ENCODE measurements around the gene TMEM229B. TPM values are rescaled to one million over a fixed set of nuclear protein-coding genes. Genes with fewer than 3 reads are reported as not detected.

The TMEM229B gene
- total RNA-seq, 1 experiment from 2014 or later, result 1.6 TPM

DNA sequence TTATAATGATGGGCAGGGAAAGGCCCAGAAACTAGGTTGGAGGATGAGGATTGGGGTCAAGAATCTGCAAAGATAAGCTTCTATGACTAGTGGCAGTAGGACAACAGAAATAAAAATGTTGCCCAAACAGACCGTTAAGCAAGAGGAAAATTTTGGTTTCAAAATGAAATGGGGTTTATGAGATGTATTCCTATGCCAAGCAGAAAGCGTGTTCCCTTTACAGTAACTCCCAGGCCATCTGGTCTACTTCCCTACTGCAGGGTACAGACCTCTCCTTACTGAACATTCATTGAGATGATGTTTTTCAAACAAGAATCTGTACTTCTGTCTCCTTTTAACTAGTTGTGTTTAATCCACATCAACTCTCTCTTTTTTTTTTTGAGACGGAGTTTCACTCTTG, 20.4 kb upstream of the TMEM229B start:
- H4K20me1 ChIP-seq (ENCODE audit: insufficient read depth), result no peaks in the 10 kb centered on the region
- no peak overlapping the region for H3K4me2 ChIP-seq
- intact Hi-C loops (cut with micrococcal nuclease; ENCODE audit: unreplicated experiment), result no loop called here
- no peaks in the 10 kb centered on the region for H3K9me3 ChIP-seq (ENCODE audit: insufficient read depth, low read depth)
- ChIA-PET CTCF (no interaction called here), POLR2A (ENCODE audit: unreplicated experiment) (interaction anchor here (0.6 kb wide), 1 partner anchor 99 kb away, joined by 7 read pairs; no protein-coding TSS in a partner anchor)
- H3K27me3 ChIP-seq (ENCODE audit: insufficient read depth, low read depth), result no peaks in the 10 kb centered on the region
- no TSS peak for BruUV-seq (replicated peaks)
- H3K4me3 ChIP-seq, result no peak overlapping the region
- H3K27ac ChIP-seq, result no peak overlapping the region
- no peaks in the 10 kb centered on the region for H3K36me3 ChIP-seq (ENCODE audit: low read depth)
- H3F3A ChIP-seq (ENCODE audit: insufficient read depth, low read depth), result peaks cover 10% of the 10 kb centered on the region; the same call in 1 of the 2 replicates
- no peak for DNase-seq
- no peak overlapping the region for H2AFZ ChIP-seq
- peaks cover 14% of the 10 kb centered on the region for H3K4me1 ChIP-seq (replicated peaks; ENCODE audit: insufficient read depth)
- no peaks in the 10 kb centered on the region for H3K9me2 ChIP-seq (ENCODE audit: insufficient read depth)
- no peaks in the 10 kb centered on the region for H3K79me2 ChIP-seq (ENCODE audit: low read depth)
- TF ChIP-seq EZH2 (IDR thresholded peaks at IDR 0.05; ENCODE audit: low read depth), result no peak
- TF ChIP-seq, protein P1, sequence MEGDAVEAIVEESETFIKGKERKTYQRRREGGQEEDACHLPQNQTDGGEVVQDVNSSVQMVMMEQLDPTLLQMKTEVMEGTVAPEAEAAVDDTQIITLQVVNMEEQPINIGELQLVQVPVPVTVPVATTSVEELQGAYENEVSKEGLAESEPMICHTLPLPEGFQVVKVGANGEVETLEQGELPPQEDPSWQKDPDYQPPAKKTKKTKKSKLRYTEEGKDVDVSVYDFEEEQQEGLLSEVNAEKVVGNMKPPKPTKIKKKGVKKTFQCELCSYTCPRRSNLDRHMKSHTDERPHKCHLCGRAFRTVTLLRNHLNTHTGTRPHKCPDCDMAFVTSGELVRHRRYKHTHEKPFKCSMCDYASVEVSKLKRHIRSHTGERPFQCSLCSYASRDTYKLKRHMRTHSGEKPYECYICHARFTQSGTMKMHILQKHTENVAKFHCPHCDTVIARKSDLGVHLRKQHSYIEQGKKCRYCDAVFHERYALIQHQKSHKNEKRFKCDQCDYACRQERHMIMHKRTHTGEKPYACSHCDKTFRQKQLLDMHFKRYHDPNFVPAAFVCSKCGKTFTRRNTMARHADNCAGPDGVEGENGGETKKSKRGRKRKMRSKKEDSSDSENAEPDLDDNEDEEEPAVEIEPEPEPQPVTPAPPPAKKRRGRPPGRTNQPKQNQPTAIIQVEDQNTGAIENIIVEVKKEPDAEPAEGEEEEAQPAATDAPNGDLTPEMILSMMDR (conservative IDR thresholded peaks at IDR 0.05), result no peak

DNA sequence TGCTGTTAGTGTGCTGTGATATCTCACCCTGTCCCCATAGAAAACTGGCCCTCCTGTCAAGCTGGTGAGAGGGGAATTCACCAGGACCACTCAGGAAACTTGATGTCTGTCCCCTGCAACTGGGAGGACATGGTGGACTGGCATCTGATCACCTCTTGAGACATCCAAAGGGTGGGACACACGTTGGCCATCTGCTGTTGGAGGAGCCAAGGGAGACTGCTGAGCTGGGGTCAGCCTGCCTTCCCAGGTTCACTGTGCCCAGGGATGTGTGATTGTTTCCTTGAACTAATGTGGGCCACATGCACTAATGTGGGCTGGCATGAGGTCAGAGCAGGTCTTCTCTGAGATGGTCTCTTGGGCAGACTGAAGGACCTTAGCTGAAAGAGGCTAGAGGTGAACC, 16.7 kb upstream of the TMEM229B start:
- Histone ChIP-seq H3K9me2 (ENCODE audit: insufficient read depth) (no peaks in the 10 kb centered on the region), H3F3A (ENCODE audit: insufficient read depth, low read depth) (peaks cover under 1% of the 10 kb centered on the region; the same call in 1 of the 2 replicates), H3K27me3 (ENCODE audit: insufficient read depth, low read depth) (no peaks in the 10 kb centered on the region), H2AFZ (no peak overlapping the region), H3K79me2 (ENCODE audit: low read depth) (no peaks in the 10 kb centered on the region), H4K20me1 (ENCODE audit: insufficient read depth) (no peaks in the 10 kb centered on the region), H3K4me2 (no peak overlapping the region), H3K36me3 (ENCODE audit: low read depth) (no peaks in the 10 kb centered on the region), H3K27ac (no peak overlapping the region), H3K4me3 (no peak overlapping the region), H3K4me1 (replicated peaks; ENCODE audit: insufficient read depth) (peaks cover 3% of the 10 kb centered on the region; the same call in 1 of the 2 replicates), H3K9me3 (ENCODE audit: insufficient read depth, low read depth) (no peaks in the 10 kb centered on the region)
- no peak for DNase-seq
- POLR2A ChIA-PET (ENCODE audit: unreplicated experiment), result no interaction called here
- intact Hi-C loops (cut with micrococcal nuclease; ENCODE audit: unreplicated experiment), result no loop called here
- BruUV-seq (replicated peaks), result no TSS peak
- no peak for TF ChIP-seq EZH2 (IDR thresholded peaks at IDR 0.05; ENCODE audit: low read depth)
- TF ChIP-seq, protein P1 (conservative IDR thresholded peaks at IDR 0.05), result no peak
- CTCF ChIA-PET, result interaction anchor here (0.6 kb wide), 2 partner anchors 54 to 81 kb away, joined by 3 read pairs; no protein-coding TSS in a partner anchor

GRCh38 chr14:67503331-67503730, 14.8 kb upstream of the TMEM229B start:
- H3K27ac ChIP-seq, result no peak overlapping the region
- H3K9me3 ChIP-seq (ENCODE audit: insufficient read depth, low read depth), result no peaks in the 10 kb centered on the region
- TF ChIP-seq EZH2 (IDR thresholded peaks at IDR 0.05; ENCODE audit: low read depth), result no peak
- H3K4me2 ChIP-seq, result no peak overlapping the region
- no peaks in the 10 kb centered on the region for H3K79me2 ChIP-seq (ENCODE audit: low read depth)
- no peaks in the 10 kb centered on the region for H3K4me1 ChIP-seq (replicated peaks; ENCODE audit: insufficient read depth)
- H2AFZ ChIP-seq, result no peak overlapping the region
- H3K27me3 ChIP-seq (ENCODE audit: insufficient read depth, low read depth), result no peaks in the 10 kb centered on the region
- no peak overlapping the region for H3K4me3 ChIP-seq
- intact Hi-C loops (cut with micrococcal nuclease; ENCODE audit: unreplicated experiment), result no loop called here
- H3K36me3 ChIP-seq (ENCODE audit: low read depth), result no peaks in the 10 kb centered on the region
- no TSS peak for BruUV-seq (replicated peaks)
- H3F3A ChIP-seq (ENCODE audit: insufficient read depth, low read depth), result no peaks in the 10 kb centered on the region
- no peaks in the 10 kb centered on the region for H3K9me2 ChIP-seq (ENCODE audit: insufficient read depth)
- ChIA-PET POLR2A (ENCODE audit: unreplicated experiment) (interaction anchor here (0.7 kb wide), 1 partner anchor 9 kb away, joined by 7 read pairs; no protein-coding TSS in a partner anchor), CTCF (no interaction called here)
- no peaks in the 10 kb centered on the region for H4K20me1 ChIP-seq (ENCODE audit: insufficient read depth)
- no peak for DNase-seq

DNA sequence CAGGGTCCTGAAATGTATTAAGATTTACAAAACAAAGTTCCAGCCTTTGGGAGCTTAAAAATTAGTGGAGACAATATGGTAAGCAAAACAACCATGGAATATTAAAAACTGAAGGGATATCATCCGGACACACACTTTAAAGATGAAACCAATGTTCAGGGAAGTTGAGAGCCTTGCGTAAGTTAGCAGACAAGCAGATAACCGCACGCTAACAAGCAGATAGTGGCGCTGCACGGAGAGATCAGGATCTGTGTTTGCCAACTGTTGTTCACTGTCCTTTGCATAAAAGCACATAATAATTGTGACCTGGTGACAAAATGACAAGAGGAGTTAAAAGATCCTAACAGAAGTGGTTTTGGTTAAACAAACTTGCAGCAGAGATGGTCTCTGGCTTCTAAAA, 14.3 kb upstream of the TMEM229B start:
- BruUV-seq (replicated peaks), result no TSS peak
- ChIA-PET CTCF (no interaction called here), POLR2A (ENCODE audit: unreplicated experiment) (no interaction called here)
- Histone ChIP-seq H3F3A (ENCODE audit: insufficient read depth, low read depth) (no peaks in the 10 kb centered on the region), H3K4me3 (no peak overlapping the region), H3K4me1 (replicated peaks; ENCODE audit: insufficient read depth) (no peaks in the 10 kb centered on the region), H4K20me1 (ENCODE audit: insufficient read depth) (no peaks in the 10 kb centered on the region), H3K4me2 (no peak overlapping the region), H3K36me3 (ENCODE audit: low read depth) (no peaks in the 10 kb centered on the region), H3K27ac (no peak overlapping the region), H3K9me3 (ENCODE audit: insufficient read depth, low read depth) (no peaks in the 10 kb centered on the region), H2AFZ (no peak overlapping the region), H3K9me2 (ENCODE audit: insufficient read depth) (no peaks in the 10 kb centered on the region), H3K79me2 (ENCODE audit: low read depth) (no peaks in the 10 kb centered on the region), H3K27me3 (ENCODE audit: insufficient read depth, low read depth) (no peaks in the 10 kb centered on the region)
- no peak for DNase-seq
- intact Hi-C loops (cut with micrococcal nuclease; ENCODE audit: unreplicated experiment), result no loop called here
- TF ChIP-seq, protein P1 (conservative IDR thresholded peaks at IDR 0.05), result no peak
